Measurements from ENCODE around the gene SCAANT1.

Gene SCAANT1

GRCh38 chr3:63933459-63933858 is 21.3 kb upstream of the SCAANT1 start:
- DNase-seq = no peak

- DNase-seq = no peak
Observed at GRCh38 chr3:63932509-63933212, 20.5 kb upstream of the SCAANT1 start.

DNA sequence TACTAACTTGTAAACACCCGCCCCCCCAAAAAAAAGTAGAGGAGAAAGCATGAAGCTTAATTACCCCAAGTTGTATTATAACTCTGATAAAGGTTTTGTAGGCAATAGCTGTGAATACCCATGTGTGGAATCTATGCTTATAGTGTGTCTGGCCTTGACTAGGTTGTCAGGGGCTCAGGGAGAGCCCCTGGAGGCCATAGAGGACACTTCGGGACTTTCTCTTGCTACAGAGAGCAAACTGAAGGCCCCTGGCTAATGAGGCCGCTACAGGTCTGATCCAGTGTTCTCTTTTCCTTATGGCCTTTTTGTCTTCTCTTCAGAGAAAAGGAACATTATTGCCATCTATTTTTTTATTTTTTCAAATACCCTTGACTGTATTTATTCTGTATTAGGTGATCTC is 19.1 kb upstream of the SCAANT1 start:
- DNase-seq = no peak

- no peak for DNase-seq
Observed at GRCh38 chr3:63927422-63928280, 15.5 kb upstream of the SCAANT1 start.

DNA sequence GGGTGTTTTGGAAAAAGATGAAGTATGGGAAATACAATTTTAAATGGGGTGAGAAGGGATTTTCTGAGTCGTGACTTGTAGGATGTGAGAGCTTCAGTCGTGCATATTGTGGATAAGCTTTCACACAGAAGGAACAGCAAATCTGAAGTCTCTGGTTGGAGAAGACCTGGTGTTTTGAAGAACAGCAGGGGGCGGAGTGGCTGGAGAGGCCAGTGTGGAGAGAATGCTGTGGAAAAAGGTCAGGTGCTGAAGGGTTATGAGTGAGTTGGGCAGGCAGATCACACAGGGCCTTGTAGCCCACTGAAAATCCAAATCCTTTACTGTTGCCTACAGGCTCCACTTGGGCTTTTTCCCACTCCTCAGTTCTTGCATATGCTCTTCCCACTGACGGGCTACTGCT is 14.1 kb upstream of the SCAANT1 start:
- DNase-seq = no peak

DNA sequence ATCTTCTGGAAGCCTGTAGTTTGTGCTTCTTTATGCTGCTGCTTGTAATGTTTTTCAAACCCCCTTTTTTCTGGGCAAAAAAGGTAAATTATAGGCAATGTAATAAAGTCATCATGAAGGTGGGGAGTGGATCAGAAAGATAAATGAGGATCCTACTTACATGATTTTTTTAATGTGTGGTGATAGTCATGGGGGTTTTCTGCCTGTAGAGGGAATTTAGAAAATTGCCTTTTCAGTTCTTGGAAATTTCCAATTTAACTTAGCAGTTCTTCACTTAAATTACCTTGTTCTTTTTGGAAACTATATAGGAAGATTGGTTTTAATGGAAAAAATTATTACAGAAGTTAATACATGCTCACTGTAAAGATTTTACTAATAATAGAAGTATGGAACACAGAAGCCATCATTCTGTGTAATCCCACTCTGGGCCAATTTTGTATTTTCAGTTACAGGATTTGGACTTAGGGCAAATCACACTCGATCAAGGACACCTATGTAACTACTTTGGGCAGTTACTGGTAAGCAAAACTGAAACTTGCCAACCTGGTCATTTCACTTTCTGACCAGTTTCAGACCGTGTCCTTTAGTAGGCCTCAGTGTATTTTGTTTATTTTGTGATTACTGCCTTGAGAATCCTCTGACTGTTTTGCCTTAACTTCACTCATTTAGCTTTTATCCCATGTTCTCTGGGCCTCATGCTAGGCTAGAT is 10.5 kb upstream of the SCAANT1 start:
- no peak for DNase-seq

- no peak for DNase-seq
Observed at GRCh38 chr3:63921741-63922482, 9.7 kb upstream of the SCAANT1 start.

- no peak for DNase-seq
Observed at GRCh38 chr3:63920001-63920400, 7.8 kb upstream of the SCAANT1 start.

DNA sequence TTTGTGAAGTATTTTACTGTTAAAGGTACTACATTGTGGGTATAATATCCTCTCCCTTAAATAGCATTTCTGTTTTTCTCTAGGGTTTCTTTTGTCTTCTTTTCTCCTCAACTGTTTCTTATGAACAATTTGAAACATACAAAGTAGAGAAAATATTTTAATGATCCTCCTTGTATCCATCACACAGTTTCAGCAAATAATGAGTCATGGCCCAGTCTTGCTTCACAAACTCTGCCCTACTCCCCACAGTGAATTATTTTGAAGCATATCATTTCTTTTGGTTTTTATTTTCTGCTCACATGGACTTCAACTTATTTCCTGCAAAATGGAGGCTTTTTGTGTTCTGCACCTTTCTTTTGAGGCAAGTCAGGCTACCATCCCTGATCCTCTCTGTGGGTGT is 6.1 kb upstream of the SCAANT1 start:
- no peak for DNase-seq

DNA sequence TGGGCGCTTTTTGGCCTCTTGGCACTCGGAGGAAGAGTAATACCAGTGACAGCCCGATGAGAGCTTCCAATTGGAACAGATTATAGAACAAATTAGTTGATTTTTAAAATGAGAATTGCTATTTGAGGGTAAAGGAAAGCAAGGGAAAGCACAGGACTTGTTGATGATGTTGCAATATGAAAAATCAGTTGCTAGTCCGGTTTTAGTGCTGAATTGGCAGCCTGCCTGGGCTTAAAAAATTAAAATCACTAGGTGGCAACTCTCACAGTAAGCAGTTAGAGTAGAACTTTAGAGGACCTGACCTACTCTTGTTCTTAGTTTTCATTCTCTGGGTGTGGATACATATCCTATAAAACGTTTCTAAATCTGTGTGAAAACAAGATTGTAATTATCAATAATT is 2.1 kb upstream of the SCAANT1 start:
- no peak for DNase-seq

DNA sequence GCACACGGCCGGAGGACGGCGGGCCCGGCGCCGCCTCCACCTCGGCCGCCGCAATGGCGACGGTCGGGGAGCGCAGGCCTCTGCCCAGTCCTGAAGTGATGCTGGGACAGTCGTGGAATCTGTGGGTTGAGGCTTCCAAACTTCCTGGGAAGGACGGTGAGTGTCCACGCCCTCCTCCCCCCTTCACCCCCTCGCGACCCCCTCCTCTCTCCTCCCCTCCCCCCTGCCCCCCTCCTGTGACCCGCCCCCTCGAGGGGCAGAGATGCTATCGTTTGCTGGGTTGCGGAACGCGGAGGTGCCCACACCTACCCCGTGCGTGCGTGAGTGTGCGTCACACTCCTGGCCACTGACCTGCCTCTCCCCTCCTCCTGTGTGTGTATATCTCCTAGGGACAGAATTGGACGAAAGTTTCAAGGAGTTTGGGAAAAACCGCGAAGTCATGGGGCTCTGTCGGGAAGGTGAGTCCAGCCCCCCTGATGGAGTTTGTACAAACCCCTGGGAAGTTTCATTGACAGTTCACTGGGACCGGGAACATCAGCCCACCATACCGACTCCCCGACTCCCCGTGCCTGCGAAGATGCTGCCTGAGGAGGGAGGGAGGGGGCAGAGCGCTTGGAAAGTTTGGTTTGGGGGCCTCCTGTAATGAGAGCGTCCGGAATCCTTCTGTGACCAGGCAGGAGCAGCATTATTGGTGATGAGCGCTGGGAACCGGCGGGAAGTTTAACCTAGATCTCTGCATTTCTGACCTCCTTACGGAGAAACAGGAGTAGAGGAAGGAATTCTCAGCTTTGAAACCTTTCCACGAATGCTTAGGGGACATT is 795 bp upstream of the SCAANT1 start:
- DNase-seq = no peak

- DNase-seq = no peak
Observed at GRCh38 chr3:63911509-63911872, 692 bp downstream of the SCAANT1 start.

DNA sequence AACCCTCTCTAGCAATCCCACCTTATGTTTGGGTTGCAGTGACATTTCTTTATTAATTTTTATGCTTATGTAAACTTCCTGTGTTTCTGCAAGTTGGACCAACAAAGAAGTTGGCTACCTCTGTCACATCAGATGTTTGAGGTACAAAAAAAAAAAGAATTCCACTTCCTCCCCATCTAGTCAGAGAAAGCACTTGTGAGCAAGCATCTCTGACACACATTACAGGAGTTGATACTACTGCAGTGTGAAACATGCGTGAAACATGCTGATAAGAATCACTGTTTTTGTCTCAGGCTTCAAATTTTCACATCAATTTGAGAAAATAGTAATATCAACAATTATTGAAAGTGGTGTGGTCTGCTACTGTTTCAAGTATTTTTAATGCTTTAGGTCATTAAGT is 1.3 kb downstream of the SCAANT1 start:
- no peak for DNase-seq

DNA sequence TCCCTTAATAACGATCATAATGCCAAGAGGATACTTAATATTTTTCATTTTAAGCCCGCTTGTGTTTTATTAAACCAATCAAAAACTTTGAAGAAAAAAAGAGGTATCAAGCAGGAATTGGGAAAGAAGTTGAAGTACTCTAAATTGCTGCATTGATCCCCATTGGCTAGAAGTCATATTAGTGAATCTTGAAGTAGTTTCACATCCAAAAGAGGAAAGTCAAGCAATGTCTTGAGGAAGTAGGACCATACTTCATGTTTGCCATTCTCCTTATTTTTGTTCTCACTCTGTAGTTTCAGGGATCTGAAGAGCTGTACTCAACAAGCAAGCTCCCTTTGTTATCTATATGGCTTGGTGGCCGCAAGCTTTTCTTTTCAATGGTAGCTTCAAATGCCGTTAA is 2.2 kb downstream of the SCAANT1 start:
- DNase-seq = no peak

GRCh38 chr3:63909431-63909830 is 2.8 kb downstream of the SCAANT1 start:
- no peak for DNase-seq

- DNase-seq = no peak
Observed at GRCh38 chr3:63908776-63909175, 3.4 kb downstream of the SCAANT1 start.

GRCh38 chr3:63908081-63908736 is 4.0 kb downstream of the SCAANT1 start:
- DNase-seq = no peak

DNA sequence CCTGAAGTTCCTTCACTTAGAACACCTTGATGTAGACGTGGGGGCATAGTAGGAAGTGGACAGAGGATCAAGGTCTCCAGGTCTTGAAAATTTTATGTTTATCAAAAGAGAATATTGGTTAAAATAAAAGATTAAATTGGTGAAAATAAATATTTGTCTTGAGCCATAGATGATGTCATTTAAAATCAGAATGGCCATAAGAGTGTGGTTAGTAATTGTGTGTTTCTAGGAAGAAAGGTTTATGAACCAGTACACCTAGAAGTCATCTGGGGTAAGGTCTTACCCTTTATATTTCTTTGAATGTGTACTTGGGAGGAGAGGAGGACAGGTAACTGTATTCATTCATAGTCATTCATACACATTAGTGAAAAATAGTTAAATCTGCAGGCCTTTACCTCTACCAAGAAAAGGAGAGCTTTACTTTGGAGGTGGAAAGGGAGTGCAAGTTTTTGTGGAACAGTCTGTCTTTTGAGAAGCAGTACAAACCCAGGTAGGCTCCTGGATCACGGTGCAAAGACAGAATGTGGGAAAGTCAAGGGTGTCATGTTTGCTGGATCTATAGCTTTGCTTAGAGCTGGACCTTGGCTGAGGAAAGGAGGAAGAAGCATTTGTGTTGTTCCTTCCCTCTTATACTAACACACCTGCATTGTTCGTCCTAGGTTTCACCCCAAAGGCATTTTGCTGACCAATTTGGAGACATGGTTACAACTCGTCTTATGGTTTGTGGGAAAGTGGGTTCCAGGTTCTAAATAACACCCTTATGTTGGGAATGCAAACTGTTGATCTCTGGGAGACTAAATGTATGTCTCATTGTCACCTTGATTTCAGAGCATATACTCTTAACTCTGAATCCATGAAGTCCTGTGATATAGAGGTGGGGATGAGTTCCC is 6.2 kb downstream of the SCAANT1 start:
- no peak for DNase-seq

- DNase-seq = no peak
Observed at GRCh38 chr3:63900459-63900858, 11.7 kb downstream of the SCAANT1 start.

GRCh38 chr3:63900010-63900409 is 12.2 kb downstream of the SCAANT1 start:
- no peak for DNase-seq
